ENCODE data around the gene FBN2.
"Not testable (repeated sequence)": the region's sequence is repeated elsewhere in the genome, so short reads cannot be mapped to it uniquely, and the experiment has no call there.

The FBN2 gene

GRCh38 chr5:128519827-128520226, 18.2 kb downstream of the FBN2 start:
- TF ChIP-seq CTCF (conservative IDR thresholded peaks at IDR 0.05) (no peak), ZFX (IDR thresholded peaks at IDR 0.05) (no peak)
- no peak overlapping the region for H3K27ac ChIP-seq

GRCh38 chr5:128516978-128517377, 21.1 kb downstream of the FBN2 start:
- H3K27ac ChIP-seq, result no peak overlapping the region
- TF ChIP-seq ZFX (IDR thresholded peaks at IDR 0.05) (no peak), CTCF (conservative IDR thresholded peaks at IDR 0.05) (no peak)

DNA sequence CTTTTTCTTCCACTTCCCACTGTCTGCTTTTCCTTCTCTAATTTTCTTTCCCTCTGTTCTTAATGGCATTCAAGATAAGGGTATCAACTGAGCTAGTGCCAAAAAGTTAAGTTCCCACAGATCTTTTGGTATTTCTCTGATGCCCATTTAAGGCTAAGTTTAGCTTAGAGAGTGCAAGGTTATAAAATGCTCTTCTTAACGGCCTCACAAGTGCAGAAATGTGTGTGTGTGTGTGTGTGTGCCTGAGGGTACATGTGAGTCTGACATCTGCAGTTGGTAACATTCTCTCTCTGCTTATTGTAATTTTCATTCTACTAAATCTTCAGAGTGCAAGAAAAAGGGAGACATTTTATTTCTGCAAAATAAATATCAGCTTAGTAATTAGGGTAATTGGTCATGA, 24.2 kb downstream of the FBN2 start:
- H3K27ac ChIP-seq, result no peak overlapping the region
- TF ChIP-seq CTCF (conservative IDR thresholded peaks at IDR 0.05) (no peak), ZFX (IDR thresholded peaks at IDR 0.05) (no peak)

- H3K27ac ChIP-seq, result no peak overlapping the region
- TF ChIP-seq CTCF (conservative IDR thresholded peaks at IDR 0.05) (no peak), ZFX (IDR thresholded peaks at IDR 0.05) (no peak)
These were observed 25.2 kb downstream of the FBN2 start for GRCh38 chr5:128512894-128513293.

GRCh38 chr5:128506643-128507042, 31.4 kb downstream of the FBN2 start:
- no peak for TF ChIP-seq CTCF (conservative IDR thresholded peaks at IDR 0.05)
- TF ChIP-seq ZFX (IDR thresholded peaks at IDR 0.05), result no peak
- no peak overlapping the region for H3K27ac ChIP-seq

DNA sequence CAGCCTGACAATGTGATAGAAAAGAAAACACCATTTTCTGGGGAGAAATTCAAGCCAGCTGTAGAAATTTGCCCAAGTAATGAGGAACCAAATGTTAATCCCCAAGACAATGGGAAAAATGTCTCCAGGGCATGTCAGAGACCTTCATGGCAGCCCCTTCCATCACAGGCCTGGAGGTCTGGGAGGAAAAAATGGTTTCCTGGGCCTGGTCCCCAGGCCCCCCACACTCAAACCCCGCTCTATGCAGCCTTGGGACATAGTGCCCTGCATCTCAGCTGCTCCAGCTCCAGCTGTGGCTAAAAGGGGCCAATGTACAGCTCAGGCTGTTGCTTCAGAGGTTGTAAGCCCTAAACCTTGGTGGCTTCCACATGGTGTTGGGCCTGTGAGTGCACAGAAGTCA, 34.3 kb downstream of the FBN2 start:
- not testable (repeated sequence) for H3K27ac ChIP-seq

- TF ChIP-seq ZFX (IDR thresholded peaks at IDR 0.05) (no peak), CTCF (conservative IDR thresholded peaks at IDR 0.05) (peak; percentile 70)
- H3K27ac ChIP-seq, result no peak overlapping the region
These were observed 39.1 kb downstream of the FBN2 start for GRCh38 chr5:128498844-128499455.

DNA sequence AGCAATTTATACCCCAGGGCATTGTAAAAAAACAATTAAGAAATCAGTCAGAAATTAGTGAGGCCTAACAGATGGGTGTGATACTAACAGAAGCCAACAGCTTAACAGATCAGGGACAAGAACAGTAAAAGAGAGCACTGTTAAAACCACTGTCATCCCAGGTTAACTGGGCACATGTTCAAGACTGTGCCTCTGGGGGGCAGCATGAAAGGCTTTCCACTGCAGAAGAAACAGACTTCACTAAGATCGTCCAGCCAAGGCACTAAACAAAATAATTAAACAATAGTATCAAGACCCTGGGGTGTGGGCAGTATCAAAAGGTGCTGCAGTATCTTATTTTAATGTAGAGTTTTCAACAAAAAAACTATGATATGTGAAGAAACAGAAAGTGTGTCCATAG, 43.5 kb downstream of the FBN2 start:
- TF ChIP-seq ZFX (IDR thresholded peaks at IDR 0.05) (no peak), CTCF (conservative IDR thresholded peaks at IDR 0.05) (0 out of 2 replicates have a peak, but pooled peaks have one; percentile 5)
- no peak overlapping the region for H3K27ac ChIP-seq

Measured in C4-2B (cell line).